IPS-18c (cell line): ENCODE measurements around the gene ARHGAP10.

ENCODE experiments used
- H3K4me3 ChIP-seq: 2 replicates; pipeline ENCODE4 v1.7.0; 2013; ENCODE audit warnings: low read depth, mild to moderate bottlenecking, low read length, moderate library complexity; ENCODE audit not compliant: insufficient read depth
- H3K9me3 ChIP-seq: one replicate; pipeline ENCODE4 v1.6.1; 2013; ENCODE audit warnings: mild to moderate bottlenecking, low read length, moderate library complexity; ENCODE audit not compliant: control insufficient read depth, insufficient read depth

ARHGAP10 gene

GRCh38 chr4:147825451-147826287, 93.8 kb downstream of the ARHGAP10 start:
- H3K9me3 ChIP-seq = peaks cover 2% of the 10 kb centered on the region

GRCh38 chr4:147826288-147826646, 94.4 kb downstream of the ARHGAP10 start:
- Histone ChIP-seq H3K9me3 (peaks cover 2% of the 10 kb centered on the region), H3K4me3 (no peak overlapping the region)

More at GRCh38 chr4:147825451-147826287, 93.8 kb downstream of the ARHGAP10 start:
- H3K4me3 ChIP-seq = no peak overlapping the region

- Histone ChIP-seq H3K4me3 (no peak overlapping the region), H3K9me3 (peaks cover 2% of the 10 kb centered on the region)
Observed at GRCh38 chr4:147828331-147828905, 96.5 kb downstream of the ARHGAP10 start.

GRCh38 chr4:147829401-147830101, 97.7 kb downstream of the ARHGAP10 start:
- H3K9me3 ChIP-seq = peaks cover 2% of the 10 kb centered on the region

GRCh38 chr4:147830102-147830463, 98.2 kb downstream of the ARHGAP10 start:
- no peaks in the 10 kb centered on the region for H3K9me3 ChIP-seq
- H3K4me3 ChIP-seq = no peak overlapping the region

More at GRCh38 chr4:147829401-147830101, 97.7 kb downstream of the ARHGAP10 start:
- no peak overlapping the region for H3K4me3 ChIP-seq

- H3K9me3 ChIP-seq = no peaks in the 10 kb centered on the region
- no peak overlapping the region for H3K4me3 ChIP-seq
Observed at GRCh38 chr4:147830987-147831386, 99.1 kb downstream of the ARHGAP10 start.

- no peaks in the 10 kb centered on the region for H3K9me3 ChIP-seq
- no peak overlapping the region for H3K4me3 ChIP-seq
Observed at GRCh38 chr4:147831551-147832171, 99.8 kb downstream of the ARHGAP10 start.

- no peak overlapping the region for H3K4me3 ChIP-seq
- H3K9me3 ChIP-seq = no peaks in the 10 kb centered on the region
Observed at GRCh38 chr4:147833254-147833653, 101.4 kb downstream of the ARHGAP10 start.

- H3K9me3 ChIP-seq = no peaks in the 10 kb centered on the region
- no peak overlapping the region for H3K4me3 ChIP-seq
Observed at GRCh38 chr4:147833741-147834140, 101.9 kb downstream of the ARHGAP10 start.

GRCh38 chr4:147834480-147834879, 102.6 kb downstream of the ARHGAP10 start:
- H3K4me3 ChIP-seq = no peak overlapping the region
- H3K9me3 ChIP-seq = no peaks in the 10 kb centered on the region

GRCh38 chr4:147836807-147837206, 104.9 kb downstream of the ARHGAP10 start:
- no peaks in the 10 kb centered on the region for H3K9me3 ChIP-seq
- no peak overlapping the region for H3K4me3 ChIP-seq

- no peak overlapping the region for H3K4me3 ChIP-seq
- H3K9me3 ChIP-seq = no peaks in the 10 kb centered on the region
Observed at GRCh38 chr4:147837435-147837834, 105.5 kb downstream of the ARHGAP10 start.

GRCh38 chr4:147837854-147838253, 106.0 kb downstream of the ARHGAP10 start:
- no peak overlapping the region for H3K4me3 ChIP-seq
- H3K9me3 ChIP-seq = no peaks in the 10 kb centered on the region

- Histone ChIP-seq H3K9me3 (no peaks in the 10 kb centered on the region), H3K4me3 (no peak overlapping the region)
Observed at GRCh38 chr4:147839200-147839599, 107.3 kb downstream of the ARHGAP10 start.

GRCh38 chr4:147839663-147840062, 107.8 kb downstream of the ARHGAP10 start:
- Histone ChIP-seq H3K9me3 (no peaks in the 10 kb centered on the region), H3K4me3 (no peak overlapping the region)

GRCh38 chr4:147840838-147841738, 109.2 kb downstream of the ARHGAP10 start:
- Histone ChIP-seq H3K9me3 (no peaks in the 10 kb centered on the region), H3K4me3 (no peak overlapping the region)

- Histone ChIP-seq H3K9me3 (no peaks in the 10 kb centered on the region), H3K4me3 (no peak overlapping the region)
Observed at GRCh38 chr4:147842573-147842972, 110.7 kb downstream of the ARHGAP10 start.
